Measurements from ENCODE around the gene MACROD2.
A peak's percentile ranks its signal among the peaks of the same experiment; 100 is the strongest.

The MACROD2 gene

DNA sequence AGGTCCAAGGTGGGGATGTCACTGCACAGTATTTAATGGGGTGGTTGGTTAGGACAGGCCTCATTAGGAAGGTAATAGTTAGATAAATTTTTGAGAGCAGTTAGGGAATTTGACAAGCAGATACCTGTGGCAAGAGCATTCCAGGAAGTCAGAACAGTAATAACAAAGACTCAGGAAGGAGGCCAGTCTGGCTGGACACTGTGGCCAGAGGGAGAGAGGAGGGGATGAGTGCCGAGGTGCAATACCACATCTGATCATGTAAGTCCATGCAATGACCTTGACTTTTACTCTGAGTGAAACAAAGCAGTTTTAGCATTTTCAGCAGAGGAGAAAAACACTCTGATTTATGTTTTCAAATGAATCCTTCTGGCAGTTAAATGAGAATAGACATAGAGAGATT lies 1332.8 kb downstream of the MACROD2 start:
- FAIRE-seq: no peak
- TF ChIP-seq POLR2AphosphoS5 (IDR thresholded peaks at IDR 0.05; ENCODE audit: low read depth, low read length) (no peak), PAX5 (IDR thresholded peaks at IDR 0.05; ENCODE audit: insufficient read depth, low read length, severe bottlenecking) (no peak)
- no peak for DNase-seq (ENCODE audit: insufficient read length, low spot score)

DNA sequence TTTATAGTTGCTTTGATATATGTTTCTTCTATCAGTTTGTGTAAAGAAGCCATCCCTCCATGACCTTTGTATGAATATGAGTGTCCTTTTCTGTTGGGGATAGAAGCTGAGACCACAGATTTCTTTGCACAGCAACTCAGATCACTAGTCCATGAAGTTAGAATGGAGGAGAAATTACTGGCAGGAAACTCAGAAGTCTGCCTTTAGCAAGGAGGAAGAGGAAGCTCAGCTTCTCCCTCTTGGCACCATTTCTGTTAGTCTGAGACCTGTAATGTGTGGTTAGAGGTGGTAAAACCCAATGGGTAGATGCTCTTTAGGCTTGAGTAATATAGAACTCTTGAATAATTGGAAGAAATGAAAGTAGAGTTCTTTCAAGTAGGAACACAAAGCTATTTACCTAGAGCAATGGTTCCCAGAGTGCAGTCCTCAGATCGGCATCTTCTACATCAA lies 1337.4 kb downstream of the MACROD2 start:
- DNase-seq (ENCODE audit: insufficient read length, low spot score) (no peak), FAIRE-seq (peak; percentile 47)
- TF ChIP-seq TAF1 (IDR thresholded peaks at IDR 0.05; ENCODE audit: low read depth, low read length) (no peak), SPI1 (IDR thresholded peaks at IDR 0.05; ENCODE audit: low read depth, low read length) (0 out of 2 replicates have a peak, but pooled peaks have one; percentile 9), POLR2A (IDR thresholded peaks at IDR 0.05; ENCODE audit: low read depth, low read length) (no peak), PAX5 (IDR thresholded peaks at IDR 0.05; ENCODE audit: insufficient read depth, low read length, severe bottlenecking) (no peak)

GRCh38 chr20:15333170-15333569 lies 1337.9 kb downstream of the MACROD2 start:
- FAIRE-seq (peak; percentile 41), DNase-seq (ENCODE audit: insufficient read length, low spot score) (no peak)
- TF ChIP-seq POLR2A (IDR thresholded peaks at IDR 0.05; ENCODE audit: low read depth, low read length) (no peak), SPI1 (IDR thresholded peaks at IDR 0.05; ENCODE audit: low read depth, low read length) (peak; percentile 61)

- DNase-seq (ENCODE audit: insufficient read length, low spot score) (no peak), FAIRE-seq (no peak)
- TF ChIP-seq POLR2A (IDR thresholded peaks at IDR 0.05; ENCODE audit: low read depth, low read length): no peak
- TF ChIP-seq POLR2AphosphoS5 (IDR thresholded peaks at IDR 0.05; ENCODE audit: low read depth, low read length): no peak
- TF ChIP-seq POU2F2 (IDR thresholded peaks at IDR 0.05; ENCODE audit: low read depth, low read length): no peak
- no peak for TF ChIP-seq TAF1 (IDR thresholded peaks at IDR 0.05; ENCODE audit: low read depth, low read length)
- no peak for TF ChIP-seq SPI1 (IDR thresholded peaks at IDR 0.05; ENCODE audit: low read depth, low read length)
- no peak for TF ChIP-seq PAX5 (IDR thresholded peaks at IDR 0.05; ENCODE audit: insufficient read depth, low read length, severe bottlenecking)
Observed at GRCh38 chr20:15336011-15336410, 1340.7 kb downstream of the MACROD2 start.

- TF ChIP-seq POU2F2 (IDR thresholded peaks at IDR 0.05; ENCODE audit: low read depth, low read length): no peak
- TF ChIP-seq TAF1 (IDR thresholded peaks at IDR 0.05; ENCODE audit: low read depth, low read length): no peak
- no peak for TF ChIP-seq POLR2AphosphoS5 (IDR thresholded peaks at IDR 0.05; ENCODE audit: low read depth, low read length)
- no peak for TF ChIP-seq PAX5 (IDR thresholded peaks at IDR 0.05; ENCODE audit: insufficient read depth, low read length, severe bottlenecking)
- no peak for TF ChIP-seq SPI1 (IDR thresholded peaks at IDR 0.05; ENCODE audit: low read depth, low read length)
- no peak for TF ChIP-seq POLR2A (IDR thresholded peaks at IDR 0.05; ENCODE audit: low read depth, low read length)
- DNase-seq (ENCODE audit: insufficient read length, low spot score): no peak
- no peak for FAIRE-seq
Observed at GRCh38 chr20:15336536-15336935, 1341.2 kb downstream of the MACROD2 start.

DNA sequence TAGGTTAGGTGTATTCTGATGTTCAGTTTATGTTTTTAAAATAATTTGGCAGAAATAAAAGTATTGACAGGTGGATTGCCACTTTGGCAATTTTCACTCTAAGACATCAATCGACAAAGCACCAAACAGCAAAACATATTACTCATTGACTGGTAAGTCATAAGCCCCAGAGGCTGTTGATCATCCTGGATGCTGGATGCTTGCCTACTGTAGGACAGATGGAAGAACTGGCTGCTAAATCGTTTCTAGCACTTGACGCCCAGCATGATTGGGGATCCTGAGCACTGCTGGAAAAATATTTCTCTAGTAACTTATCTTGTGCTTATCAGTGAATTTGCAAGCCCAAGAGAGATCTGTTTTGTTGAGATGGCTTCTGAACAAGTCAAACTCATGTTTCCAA lies 1343.9 kb downstream of the MACROD2 start:
- no peak for TF ChIP-seq POLR2AphosphoS5 (IDR thresholded peaks at IDR 0.05; ENCODE audit: low read depth, low read length)
- no peak for TF ChIP-seq TAF1 (IDR thresholded peaks at IDR 0.05; ENCODE audit: low read depth, low read length)
- no peak for TF ChIP-seq SPI1 (IDR thresholded peaks at IDR 0.05; ENCODE audit: low read depth, low read length)
- TF ChIP-seq PAX5 (IDR thresholded peaks at IDR 0.05; ENCODE audit: insufficient read depth, low read length, severe bottlenecking): no peak
- TF ChIP-seq POU2F2 (IDR thresholded peaks at IDR 0.05; ENCODE audit: low read depth, low read length): no peak
- TF ChIP-seq POLR2A (IDR thresholded peaks at IDR 0.05; ENCODE audit: low read depth, low read length): no peak
- FAIRE-seq (no peak), DNase-seq (ENCODE audit: insufficient read length, low spot score) (no peak)

GRCh38 chr20:15342991-15343523 lies 1347.7 kb downstream of the MACROD2 start:
- no peak for TF ChIP-seq PAX5 (IDR thresholded peaks at IDR 0.05; ENCODE audit: insufficient read depth, low read length, severe bottlenecking)
- no peak for TF ChIP-seq POLR2A (IDR thresholded peaks at IDR 0.05; ENCODE audit: low read depth, low read length)
- no peak for TF ChIP-seq TAF1 (IDR thresholded peaks at IDR 0.05; ENCODE audit: low read depth, low read length)
- TF ChIP-seq POU2F2 (IDR thresholded peaks at IDR 0.05; ENCODE audit: low read depth, low read length): no peak
- no peak for TF ChIP-seq SPI1 (IDR thresholded peaks at IDR 0.05; ENCODE audit: low read depth, low read length)
- TF ChIP-seq POLR2AphosphoS5 (IDR thresholded peaks at IDR 0.05; ENCODE audit: low read depth, low read length): no peak
- FAIRE-seq: no peak
- no peak for DNase-seq (ENCODE audit: insufficient read length, low spot score)

- no peak for TF ChIP-seq POU2F2 (IDR thresholded peaks at IDR 0.05; ENCODE audit: low read depth, low read length)
- TF ChIP-seq TAF1 (IDR thresholded peaks at IDR 0.05; ENCODE audit: low read depth, low read length): no peak
- TF ChIP-seq SPI1 (IDR thresholded peaks at IDR 0.05; ENCODE audit: low read depth, low read length): no peak
- no peak for TF ChIP-seq PAX5 (IDR thresholded peaks at IDR 0.05; ENCODE audit: insufficient read depth, low read length, severe bottlenecking)
- TF ChIP-seq POLR2AphosphoS5 (IDR thresholded peaks at IDR 0.05; ENCODE audit: low read depth, low read length): no peak
- FAIRE-seq: no peak
- DNase-seq (ENCODE audit: insufficient read length, low spot score): no peak
Observed at GRCh38 chr20:15345287-15345686, 1350.0 kb downstream of the MACROD2 start.

GRCh38 chr20:15346657-15347280 lies 1351.5 kb downstream of the MACROD2 start:
- no peak for TF ChIP-seq SPI1 (IDR thresholded peaks at IDR 0.05; ENCODE audit: low read depth, low read length)
- no peak for TF ChIP-seq POLR2A (IDR thresholded peaks at IDR 0.05; ENCODE audit: low read depth, low read length)
- no peak for TF ChIP-seq POLR2AphosphoS5 (IDR thresholded peaks at IDR 0.05; ENCODE audit: low read depth, low read length)
- TF ChIP-seq POU2F2 (IDR thresholded peaks at IDR 0.05; ENCODE audit: low read depth, low read length): no peak
- TF ChIP-seq TAF1 (IDR thresholded peaks at IDR 0.05; ENCODE audit: low read depth, low read length): no peak
- no peak for TF ChIP-seq PAX5 (IDR thresholded peaks at IDR 0.05; ENCODE audit: insufficient read depth, low read length, severe bottlenecking)
- DNase-seq (ENCODE audit: insufficient read length, low spot score) (no peak), FAIRE-seq (no peak)

DNA sequence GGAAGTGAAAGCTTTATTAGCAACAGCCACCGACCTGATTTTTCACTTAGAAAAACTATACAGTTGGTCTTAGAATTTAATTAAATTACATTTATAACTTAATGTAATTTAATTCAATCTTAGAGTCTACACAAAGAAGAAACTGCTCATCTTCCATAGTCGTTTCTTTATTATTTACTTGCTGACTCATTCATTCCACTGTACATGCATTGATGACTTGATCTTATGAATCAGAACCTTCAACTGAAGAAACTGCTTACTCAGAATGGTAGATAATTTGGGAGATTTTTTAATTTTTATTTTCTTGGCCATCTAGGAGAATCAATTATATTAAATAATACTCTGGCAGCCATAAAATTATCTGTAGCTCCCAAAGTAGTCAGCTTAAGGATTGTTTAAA lies 1363.7 kb downstream of the MACROD2 start:
- TF ChIP-seq PAX5 (IDR thresholded peaks at IDR 0.05; ENCODE audit: insufficient read depth, low read length, severe bottlenecking) (no peak), POLR2AphosphoS5 (IDR thresholded peaks at IDR 0.05; ENCODE audit: low read depth, low read length) (no peak), POU2F2 (IDR thresholded peaks at IDR 0.05; ENCODE audit: low read depth, low read length) (no peak), POLR2A (IDR thresholded peaks at IDR 0.05; ENCODE audit: low read depth, low read length) (no peak), TAF1 (IDR thresholded peaks at IDR 0.05; ENCODE audit: low read depth, low read length) (no peak), SPI1 (IDR thresholded peaks at IDR 0.05; ENCODE audit: low read depth, low read length) (no peak)
- FAIRE-seq: no peak
- DNase-seq (ENCODE audit: insufficient read length, low spot score): no peak
